ENCODE measurements around the gene PTPRN2.
"Not testable (repeated sequence)": the region's sequence is repeated elsewhere in the genome, so short reads cannot be mapped to it uniquely, and the experiment has no call there.

The PTPRN2 gene

GRCh38 chr7:158350166-158350900, 237.3 kb downstream of the PTPRN2 start:
- DNase-seq (ENCODE audit: low read depth): no peak

DNA sequence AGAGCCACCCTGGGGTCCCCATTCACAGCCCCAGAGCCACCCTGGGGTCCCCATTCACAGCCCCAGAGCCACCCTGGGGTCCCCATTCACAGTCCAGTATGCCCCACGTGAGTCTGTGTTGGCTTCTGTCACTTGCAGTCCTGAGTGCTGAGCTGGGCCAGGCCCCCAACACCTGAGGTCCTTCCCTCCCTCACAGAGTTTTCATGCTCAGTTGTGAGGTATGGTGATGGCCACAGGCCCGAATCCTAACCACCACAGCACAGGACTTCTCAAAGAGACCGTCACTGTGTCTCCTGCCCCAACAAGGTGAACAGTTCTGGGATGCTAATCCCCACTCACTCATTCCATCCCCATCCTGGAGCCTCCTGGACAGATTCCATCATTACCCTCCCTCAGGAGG, 239.2 kb downstream of the PTPRN2 start:
- no peak for DNase-seq (ENCODE audit: low read depth)

GRCh38 chr7:158348039-158348438, 239.6 kb downstream of the PTPRN2 start:
- not testable (repeated sequence) for DNase-seq (ENCODE audit: low read depth)

DNA sequence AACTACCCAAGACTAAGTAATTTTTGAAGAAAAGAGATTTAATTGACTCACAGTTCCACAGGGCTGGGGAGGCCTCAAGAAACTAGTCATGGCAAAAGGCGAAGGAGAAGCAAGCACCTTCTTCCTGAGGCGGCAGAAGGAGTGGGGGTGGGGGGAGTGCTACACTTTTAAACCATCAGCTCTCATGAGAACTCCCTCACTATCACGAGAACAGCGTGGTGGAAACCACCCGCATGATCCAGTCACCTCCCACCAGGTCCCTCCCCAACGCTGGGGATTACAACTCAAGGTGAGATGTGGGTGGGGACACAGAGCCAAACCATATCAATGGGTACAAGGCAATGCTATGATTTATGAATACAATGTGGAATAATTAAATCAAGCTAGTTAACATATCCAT, 241.9 kb downstream of the PTPRN2 start:
- DNase-seq (ENCODE audit: low read depth): no peak

DNA sequence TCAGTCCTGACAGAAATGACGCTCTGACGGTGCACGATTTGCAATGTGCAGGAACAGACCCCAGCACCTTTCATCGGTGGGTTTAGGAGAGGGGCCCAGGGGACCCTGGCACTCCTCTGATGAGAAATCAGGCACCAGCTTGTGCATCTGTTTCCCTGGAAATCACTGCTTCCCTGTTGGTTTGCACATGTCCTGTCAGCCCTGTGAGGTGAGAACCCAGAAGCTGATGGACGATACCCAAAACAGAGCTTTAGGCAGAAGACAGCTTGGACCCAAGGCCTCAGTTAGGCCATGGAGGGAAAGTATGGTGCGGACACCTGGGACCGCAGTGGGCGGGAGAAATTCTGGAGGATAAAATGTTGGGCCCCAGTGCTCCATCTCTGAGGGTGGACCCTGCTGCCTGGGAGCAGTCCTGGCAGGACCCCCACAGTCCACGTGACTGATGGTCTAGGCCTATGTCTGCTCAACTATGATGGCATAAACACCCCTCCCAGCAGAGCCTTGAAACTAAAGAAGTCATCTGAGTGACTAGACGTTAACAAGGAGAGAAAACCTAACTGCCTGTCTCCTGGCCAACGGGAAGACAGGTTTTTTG, 242.8 kb downstream of the PTPRN2 start:
- DNase-seq (ENCODE audit: low read depth): no peak

- DNase-seq (ENCODE audit: low read depth): no peak
Observed at GRCh38 chr7:158343936-158344455, 243.6 kb downstream of the PTPRN2 start.

- DNase-seq (ENCODE audit: low read depth): no peak
Observed at GRCh38 chr7:158343526-158343925, 244.1 kb downstream of the PTPRN2 start.

GRCh38 chr7:158341097-158341496, 246.5 kb downstream of the PTPRN2 start:
- not testable (repeated sequence) for DNase-seq (ENCODE audit: low read depth)

DNA sequence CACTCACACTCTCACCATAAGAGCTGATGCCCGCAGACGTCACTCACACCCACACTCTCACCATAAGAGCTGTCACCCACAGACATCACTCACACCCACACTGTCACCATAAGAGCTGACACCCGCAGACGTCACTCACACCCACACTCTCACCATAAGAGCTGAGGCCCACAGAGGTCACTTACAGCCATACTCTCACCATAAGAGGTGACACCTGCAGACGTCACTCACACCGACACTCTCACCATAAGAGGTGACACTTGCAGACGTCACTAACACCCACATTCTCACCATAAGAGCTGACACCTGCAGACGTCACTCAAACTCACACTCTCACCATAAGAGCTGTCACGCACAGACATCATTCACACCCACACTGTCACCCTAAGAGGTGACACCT, 250.7 kb downstream of the PTPRN2 start:
- not testable (repeated sequence) for DNase-seq (ENCODE audit: low read depth)

GRCh38 chr7:158332516-158332915, 255.1 kb downstream of the PTPRN2 start:
- not testable (repeated sequence) for DNase-seq (ENCODE audit: low read depth)

GRCh38 chr7:158331826-158332450, 255.7 kb downstream of the PTPRN2 start:
- not testable (repeated sequence) for DNase-seq (ENCODE audit: low read depth)

GRCh38 chr7:158329686-158330085, 257.9 kb downstream of the PTPRN2 start:
- no peak for DNase-seq (ENCODE audit: low read depth)

- no peak for DNase-seq (ENCODE audit: low read depth)
Observed at GRCh38 chr7:158329014-158329610, 258.5 kb downstream of the PTPRN2 start.

DNA sequence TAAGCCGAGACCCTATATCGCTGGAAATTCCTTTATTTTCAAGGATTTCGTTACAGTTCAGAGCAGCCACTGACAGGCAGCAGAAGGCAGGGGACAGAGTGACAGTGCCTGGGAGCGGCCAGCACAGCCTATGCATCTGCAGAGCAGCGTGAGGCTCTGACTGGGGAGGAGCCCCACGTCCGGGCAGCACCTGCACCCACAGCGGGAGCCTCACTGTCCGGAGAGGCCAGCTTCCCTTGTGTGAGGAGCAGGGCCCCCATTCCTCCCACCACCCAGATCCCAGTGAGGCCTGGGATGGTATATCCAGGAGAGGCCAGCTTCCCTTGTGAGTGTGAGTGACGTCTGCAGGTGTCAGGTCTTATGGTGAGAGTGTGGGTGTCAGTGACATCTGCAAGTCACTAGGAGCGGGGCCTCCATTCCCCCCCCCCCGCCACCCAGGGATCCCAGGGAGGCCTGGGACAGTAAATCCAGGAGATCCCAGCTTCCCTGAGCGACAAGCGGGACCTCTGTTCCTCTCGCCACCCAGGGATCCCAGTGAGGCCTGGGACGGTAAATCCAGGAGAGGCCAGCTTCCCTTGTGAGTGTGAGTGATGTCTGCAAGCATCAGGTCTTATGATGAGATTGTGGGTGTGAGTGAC, 259.1 kb downstream of the PTPRN2 start:
- no peak for DNase-seq (ENCODE audit: low read depth)

DNA sequence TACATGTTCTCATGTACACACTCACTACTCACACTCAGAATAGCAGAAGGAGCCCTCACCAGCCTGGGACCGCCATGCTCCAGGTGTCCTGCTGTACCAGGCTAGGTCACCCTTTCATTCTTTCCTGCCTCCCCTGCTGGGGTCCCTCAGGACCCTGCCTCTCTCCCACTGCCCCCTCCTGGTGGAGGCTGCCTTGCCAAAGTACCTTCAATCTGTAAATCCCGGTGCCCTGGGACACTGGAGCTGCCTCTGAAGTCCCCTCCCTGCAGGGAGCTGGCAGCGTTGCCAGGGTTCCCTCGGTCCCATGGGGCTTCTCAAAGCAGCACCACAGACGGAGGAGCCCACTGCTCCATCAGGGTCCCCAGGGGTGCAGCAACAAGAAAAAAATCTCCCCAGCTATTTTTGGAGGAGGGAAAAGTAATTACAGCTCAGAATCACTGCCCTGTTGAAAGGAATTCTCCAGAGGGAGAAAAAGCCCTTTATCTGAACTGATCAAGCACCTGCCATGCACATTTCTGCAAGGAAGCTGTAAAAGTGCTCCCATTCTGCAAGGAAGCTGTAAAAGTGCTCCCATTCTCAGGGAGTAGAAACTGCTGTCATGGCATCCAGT, 259.9 kb downstream of the PTPRN2 start:
- no peak for DNase-seq (ENCODE audit: low read depth)

- no peak for DNase-seq (ENCODE audit: low read depth)
Observed at GRCh38 chr7:158327012-158327411, 260.6 kb downstream of the PTPRN2 start.

- DNase-seq (ENCODE audit: low read depth): no peak
Observed at GRCh38 chr7:158325530-158326381, 261.9 kb downstream of the PTPRN2 start.

DNA sequence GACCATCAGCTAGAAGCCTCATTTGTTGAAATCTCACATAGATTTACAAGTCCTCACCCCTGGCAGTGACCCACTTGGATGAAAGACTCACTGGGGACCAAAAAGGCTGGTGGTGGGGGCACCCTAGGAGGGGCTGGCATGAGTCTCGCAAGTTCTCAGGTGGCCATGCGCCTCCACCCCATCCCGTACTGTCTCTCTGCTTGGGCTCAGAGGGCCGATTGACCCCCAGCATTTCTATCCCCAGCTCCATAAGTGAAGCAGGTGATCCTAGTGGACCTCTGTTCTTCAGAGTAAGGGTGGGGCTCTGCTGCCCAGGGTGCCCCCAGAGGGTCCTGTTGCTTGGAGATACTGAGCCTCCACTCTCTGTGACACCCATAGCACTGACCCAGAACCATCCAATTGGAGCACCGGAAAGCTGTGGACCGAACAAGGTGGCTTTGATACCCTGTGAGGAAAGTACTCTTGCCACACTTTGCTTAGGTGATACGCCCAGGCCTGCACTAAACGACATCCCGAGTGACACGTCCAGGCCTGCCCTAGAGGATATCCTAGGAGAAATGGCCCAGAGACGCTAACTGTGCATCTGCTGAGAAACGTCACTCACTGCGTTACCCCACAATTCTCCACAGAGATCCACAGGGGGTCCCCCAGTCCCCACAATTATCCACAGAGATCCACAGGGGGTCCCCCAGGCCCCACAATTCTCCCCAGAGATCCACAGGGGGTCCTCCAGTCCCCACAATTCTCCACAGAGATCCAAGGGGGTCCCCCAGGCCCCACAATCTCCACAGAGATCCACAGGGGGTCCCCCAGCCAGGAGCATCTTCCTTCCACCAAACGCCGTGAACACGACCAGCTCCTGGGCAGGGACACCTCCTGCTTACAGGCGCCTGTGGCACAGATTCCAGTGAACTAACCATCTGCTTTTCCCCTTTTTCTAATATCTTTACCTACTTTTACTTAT, 262.9 kb downstream of the PTPRN2 start:
- DNase-seq (ENCODE audit: low read depth): no peak

GRCh38 chr7:158323741-158324396, 263.8 kb downstream of the PTPRN2 start:
- DNase-seq (ENCODE audit: low read depth): no peak
